HG03575 (cell line): ENCODE measurements around the gene OGA.

Source experiments
- ATAC-seq: cut with Tn5 transposase; IDR thresholded peaks from one replicate; pipeline ENCODE4 v1.9.1; 2021; ENCODE audit not compliant: unreplicated experiment, insufficient number of reproducible peaks, low FRiP score; ENCODE audit errors: extremely low read depth

The OGA gene

DNA sequence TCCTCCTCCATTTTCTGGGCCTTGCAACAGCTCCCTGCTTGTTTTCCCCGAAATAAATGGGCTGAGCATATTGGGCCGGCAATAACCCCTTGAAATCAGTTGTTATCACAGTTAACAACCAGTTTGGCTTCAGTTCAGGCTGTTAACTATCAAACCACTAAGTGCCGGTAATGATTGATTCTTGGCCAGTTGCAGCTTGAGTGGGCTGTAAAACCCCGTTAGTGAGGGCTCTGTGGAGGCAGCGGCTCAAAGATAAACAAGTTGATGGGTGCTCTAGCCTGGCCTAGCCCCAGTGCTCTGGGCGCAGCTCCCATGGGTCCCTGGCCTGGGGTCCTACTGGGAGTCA is 50.7 kb downstream of the OGA start:
- ATAC-seq = no peak

GRCh38 chr10:101766753-101767599 is 51.3 kb downstream of the OGA start:
- no peak for ATAC-seq

GRCh38 chr10:101766306-101766705 is 51.9 kb downstream of the OGA start:
- ATAC-seq = no peak

DNA sequence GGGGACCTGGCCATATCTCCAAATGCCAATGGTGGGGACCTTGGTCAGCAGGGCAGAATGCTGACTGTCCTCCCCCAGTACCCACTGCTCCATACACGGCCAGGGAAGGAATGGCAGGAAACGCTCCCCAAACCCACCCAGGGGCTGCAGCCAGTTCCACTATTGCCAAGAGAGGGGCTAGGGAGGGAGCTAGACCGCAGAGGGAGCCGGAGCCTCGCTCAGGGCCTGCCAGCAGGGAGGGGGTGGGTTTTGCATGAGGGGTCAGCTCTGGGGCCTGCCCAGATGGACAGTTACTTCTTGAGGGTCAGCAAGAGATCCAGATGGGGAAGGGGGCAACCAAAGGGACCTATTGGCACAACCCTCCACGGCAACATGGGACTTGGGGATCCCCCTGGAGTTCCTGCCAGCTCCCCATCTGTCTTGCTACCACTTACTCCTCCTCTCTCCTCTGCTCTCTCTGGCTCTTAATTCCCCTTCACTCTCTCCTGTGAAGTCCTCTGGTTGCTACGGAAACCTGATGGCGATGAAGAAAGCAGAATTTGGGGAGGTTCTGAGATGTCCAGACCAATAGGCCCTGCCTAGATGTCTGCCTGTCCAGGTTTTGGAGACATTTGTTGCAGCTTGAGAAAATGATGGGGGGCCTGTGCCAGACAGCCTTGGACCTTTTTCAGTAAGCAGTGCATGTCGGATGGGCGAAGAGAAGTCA is 55.0 kb downstream of the OGA start:
- no peak for ATAC-seq

GRCh38 chr10:101762736-101763135 is 55.5 kb downstream of the OGA start:
- ATAC-seq = no peak

- ATAC-seq = no peak
Observed at GRCh38 chr10:101761226-101761625, 57.0 kb downstream of the OGA start.

DNA sequence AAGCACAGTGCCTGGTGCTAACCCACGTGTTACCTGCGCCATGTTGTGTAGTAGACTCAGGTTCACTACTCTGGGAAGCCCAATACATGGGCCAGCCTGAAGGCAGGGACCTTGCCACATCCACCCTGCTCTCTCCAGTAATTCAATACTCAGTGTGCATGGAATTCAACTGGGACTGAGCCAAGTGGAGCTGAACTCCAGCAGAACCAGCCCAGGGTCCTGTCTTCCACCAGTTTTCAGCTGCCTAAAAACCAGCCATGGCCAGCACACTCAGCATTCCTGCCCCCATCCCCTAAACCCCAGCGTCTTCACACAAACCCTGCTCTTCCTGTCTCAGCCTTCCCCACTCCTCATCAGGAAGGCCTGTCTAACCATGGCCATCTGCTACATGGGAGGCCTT is 57.7 kb downstream of the OGA start:
- ATAC-seq = no peak

DNA sequence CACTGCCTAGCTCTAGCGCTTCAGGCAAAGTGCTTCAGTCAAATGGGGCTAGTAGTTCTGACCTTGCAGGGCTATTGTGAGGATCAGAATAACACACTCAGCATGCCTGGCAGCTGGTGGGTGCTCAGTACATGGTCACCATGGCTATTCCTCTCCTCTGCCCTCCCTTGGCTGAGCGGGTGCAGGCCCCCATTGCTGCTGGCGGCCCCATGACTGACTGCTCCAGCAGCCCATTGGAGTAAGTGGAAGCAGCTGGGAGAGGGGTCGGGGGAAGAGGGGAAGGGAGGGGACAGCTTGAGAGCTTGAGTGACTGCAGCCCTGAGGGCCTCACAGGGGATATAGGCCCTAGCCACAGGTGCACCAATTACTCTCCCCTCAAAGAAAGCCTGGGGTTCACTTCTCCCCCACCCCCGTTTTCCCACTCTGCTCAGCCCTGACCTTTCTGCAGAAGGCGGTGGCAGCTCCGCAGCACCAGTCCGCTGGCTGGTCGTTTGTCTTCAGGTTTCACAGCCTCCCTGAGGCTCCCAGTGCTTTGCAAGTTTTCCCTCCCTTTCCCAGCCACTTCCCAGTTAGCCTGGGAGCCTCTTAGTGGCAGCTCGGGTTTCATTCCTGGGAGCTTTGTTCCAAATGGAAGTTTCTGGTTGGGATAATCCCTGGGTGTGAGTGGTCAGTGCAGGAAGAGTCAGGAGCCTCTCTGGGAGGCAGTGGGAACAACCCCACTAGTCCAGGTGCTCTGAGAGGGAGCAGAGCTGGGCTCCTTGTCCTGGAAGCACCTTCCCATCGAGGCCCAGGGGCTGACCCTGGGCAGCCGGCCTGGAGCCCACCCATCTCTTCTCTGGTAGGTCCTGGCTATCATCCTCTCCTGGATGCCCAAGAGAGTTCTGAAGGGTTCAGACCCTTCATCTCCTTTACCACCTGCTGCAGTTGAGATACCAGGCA is 58.7 kb downstream of the OGA start:
- no peak for ATAC-seq

DNA sequence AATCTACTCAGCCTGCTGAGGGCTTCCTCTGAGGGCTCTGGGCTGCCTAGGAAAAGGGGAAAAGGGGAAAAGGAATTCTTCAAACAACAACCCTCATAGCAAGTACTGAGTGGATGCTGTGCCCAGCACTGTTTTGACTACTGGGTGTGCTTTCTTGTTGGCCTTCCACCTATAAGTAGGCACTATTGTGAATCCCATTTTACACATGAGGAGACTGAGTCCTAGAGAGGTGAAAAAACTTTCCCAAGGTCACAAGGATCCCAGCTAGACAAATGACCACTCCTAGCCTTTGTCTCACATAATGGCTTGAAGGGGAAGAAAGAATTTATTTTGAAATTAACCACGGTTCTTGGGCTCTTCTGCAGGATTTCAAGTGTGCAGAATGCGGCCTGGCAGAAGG is 59.4 kb downstream of the OGA start:
- no peak for ATAC-seq

- ATAC-seq = no peak
Observed at GRCh38 chr10:101752241-101752640, 66.0 kb downstream of the OGA start.

GRCh38 chr10:101749047-101750016 is 68.9 kb downstream of the OGA start:
- no peak for ATAC-seq

DNA sequence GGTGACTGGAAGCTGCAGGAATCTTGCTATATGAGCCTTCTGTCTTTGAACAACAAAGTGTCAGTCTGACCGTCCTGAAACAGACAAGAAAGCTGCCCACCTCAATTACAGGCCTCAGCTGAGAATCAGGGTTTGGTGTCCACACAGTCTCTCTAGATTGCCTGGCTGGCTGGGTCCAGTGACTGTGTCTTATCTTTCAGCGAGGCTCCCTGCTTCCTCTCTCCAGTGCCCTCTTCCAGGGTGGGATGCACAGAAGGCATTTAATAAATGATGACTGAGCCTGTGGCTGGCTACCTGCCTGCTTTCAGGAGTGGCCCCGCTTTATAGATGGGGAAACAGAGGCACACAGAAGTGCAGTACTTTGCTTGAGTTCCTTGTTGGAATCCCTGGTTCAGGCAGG is 69.7 kb downstream of the OGA start:
- no peak for ATAC-seq

DNA sequence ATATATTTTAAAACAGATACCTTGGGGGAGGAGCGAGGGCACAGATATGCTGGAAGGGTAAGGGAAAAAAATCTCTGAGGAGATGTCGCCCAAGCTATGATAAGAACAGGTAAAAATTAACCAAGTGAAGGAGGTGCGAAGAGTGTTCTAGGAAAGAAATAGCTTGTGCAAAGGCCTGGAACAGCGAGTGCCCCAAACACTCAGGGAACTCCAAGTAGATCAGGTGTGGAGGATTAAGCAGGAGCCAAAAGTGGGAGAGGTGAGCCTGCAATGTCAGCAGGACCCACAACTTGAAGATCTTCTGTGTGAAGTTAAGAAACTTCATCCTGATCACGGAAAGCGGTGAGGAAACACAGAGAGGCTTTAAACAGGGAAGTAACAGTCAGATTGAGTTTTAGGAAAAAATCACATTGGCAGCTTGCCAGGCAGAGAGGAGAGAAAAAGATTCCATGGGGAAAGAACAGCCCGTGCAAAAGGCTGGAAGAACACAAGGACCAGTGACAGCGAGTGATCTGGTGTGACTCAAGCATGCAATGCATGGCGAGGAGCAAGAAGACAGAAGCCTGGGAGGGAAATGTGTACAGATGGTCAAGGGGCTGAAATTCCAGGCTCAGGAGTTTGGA is 73.1 kb downstream of the OGA start:
- ATAC-seq = no peak

DNA sequence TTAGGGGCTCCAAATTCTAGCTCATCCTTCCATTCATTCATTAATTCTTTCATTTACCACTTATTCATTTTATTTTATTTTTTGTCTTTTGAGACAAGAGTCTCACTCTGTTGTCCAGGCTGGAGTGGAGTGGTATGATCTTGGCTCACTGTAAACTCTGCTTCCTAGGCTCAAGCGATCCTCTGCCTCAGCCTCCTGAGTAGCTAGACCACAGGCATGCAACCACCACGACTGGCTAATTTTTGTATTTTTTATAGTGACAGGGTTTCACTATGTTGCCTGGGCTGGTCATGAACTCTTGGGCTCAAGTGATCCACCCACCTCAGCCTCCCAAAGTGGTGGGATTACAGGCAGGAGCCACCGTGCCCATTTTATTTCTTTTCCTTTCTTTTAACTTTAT is 74.0 kb downstream of the OGA start:
- no peak for ATAC-seq

DNA sequence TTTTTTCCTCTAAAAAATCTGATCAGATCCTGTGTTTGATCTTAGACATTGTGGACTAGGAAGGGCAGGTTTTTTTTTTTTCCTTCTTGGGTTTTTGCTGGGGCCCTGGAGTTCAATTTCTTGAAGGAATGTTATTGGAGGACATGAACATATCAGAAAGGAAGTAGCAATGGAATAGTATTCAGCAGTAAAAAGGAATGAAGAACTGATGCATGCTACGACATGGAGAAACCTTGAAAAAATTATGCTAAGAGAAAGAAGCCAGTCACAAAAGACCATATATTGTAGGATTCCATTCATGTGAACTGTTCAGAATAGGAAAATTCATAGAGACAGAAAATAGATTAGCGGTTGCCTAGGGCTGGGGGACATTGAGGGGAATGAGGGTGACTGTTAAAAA is 76.3 kb downstream of the OGA start:
- ATAC-seq = no peak

- ATAC-seq = no peak
Observed at GRCh38 chr10:101736666-101737065, 81.6 kb downstream of the OGA start.
